Thymus (tissue), 11 donors: Measurements from ENCODE around the gene EPG5. TPM values are rescaled to one million over a fixed set of nuclear protein-coding genes. Genes with fewer than 3 reads are reported as not detected.
"Not testable (repeated sequence)": the region's sequence is repeated elsewhere in the genome, so short reads cannot be mapped to it uniquely, and the experiment has no call there.

Source experiments
- DNase-seq, 9 donors: peaks; one replicate each; pipeline ENCODE4 v3.0.0-alpha.2; 2013; ENCODE audit warnings: low spot score in 9 of 9, low read depth in 6 of 9, missing footprints in 1 of 9
- H3K27ac ChIP-seq, 2 donors: one replicate each; pipeline ENCODE4 v1.5.1; 2013; ENCODE audit warnings: control low read depth in 1 of 2, low read depth in 1 of 2, low read length in 1 of 2, mild to moderate bottlenecking in 1 of 2, moderate library complexity in 1 of 2
- H3K27me3 ChIP-seq, 2 donors: one replicate each; pipeline ENCODE4 v1.5.1; 2013; ENCODE audit warnings: low read length in 1 of 2; ENCODE audit not compliant: control insufficient read depth in 2 of 2, insufficient read depth in 1 of 2
- H3K36me3 ChIP-seq, 2 donors: one replicate each; pipeline ENCODE4 v1.5.1; 2013; ENCODE audit warnings: low read length in 1 of 2, mild to moderate bottlenecking in 1 of 2, moderate library complexity in 1 of 2; ENCODE audit not compliant: control insufficient read depth in 2 of 2, insufficient read depth in 2 of 2
- H3K4me1 ChIP-seq, 2 donors: one replicate each; pipeline ENCODE4 v1.5.1; 2013; ENCODE audit warnings: low read length in 2 of 2; ENCODE audit not compliant: control insufficient read depth in 2 of 2, insufficient read depth in 2 of 2
- H3K4me3 ChIP-seq, 2 donors: one replicate each; pipeline ENCODE4 v1.5.1; 2013; ENCODE audit warnings: low read length in 2 of 2, control low read depth in 1 of 2, mild to moderate bottlenecking in 1 of 2
- H3K9me3 ChIP-seq, 2 donors: one replicate each; pipeline ENCODE4 v1.5.1; 2013; ENCODE audit warnings: low read length in 1 of 2, mild to moderate bottlenecking in 1 of 2; ENCODE audit not compliant: control insufficient read depth in 2 of 2, insufficient read depth in 1 of 2
- WGBS: extraction: QIAGEN DNeasy Blood & Tissue Kit; methylation state at CpG from one replicate; pipeline ENCODE4 v1.1.7; 2013; 5-methylcytosine and 5-hydroxymethylcytosine counted together
- polyA plus RNA-seq: library from polyadenylated mRNA; stranded (reverse); fragments of 200-250 nt; gene quantifications from one replicate; pipeline ENCODE4 v1.2.3, GENCODE V29; 2013
- total RNA-seq: library from RNA; stranded (reverse); fragments of 120-200 nt; gene quantifications from one replicate; pipeline ENCODE4 v1.2.4, GENCODE V29; 2013
- donor health status: healthy.

The EPG5 gene
- total and polyA plus RNA-seq, 2 donors, result 10.7 to 14.9 TPM

- no peak for DNase-seq
- H3K27ac ChIP-seq, result no peak overlapping the region
- no peaks in the 10 kb centered on the region for H3K27me3 ChIP-seq
- no peaks in the 10 kb centered on the region for H3K36me3 ChIP-seq
- WGBS, result 98% methylated on average over 4 of the region's 4 CpGs
- no peaks in the 10 kb centered on the region for H3K9me3 ChIP-seq
- no peak overlapping the region for H3K4me3 ChIP-seq
- H3K4me1 ChIP-seq, result no peaks in the 10 kb centered on the region
These were observed 17.6 kb upstream of the EPG5 start for GRCh38 chr18:45984546-45985235.

GRCh38 chr18:45981821-45982220 lies 14.7 kb upstream of the EPG5 start:
- DNase-seq, result no peak
- H3K27ac ChIP-seq, result no peak overlapping the region
- H3K36me3 ChIP-seq, result no peaks in the 10 kb centered on the region
- H3K4me1 ChIP-seq, result no peaks in the 10 kb centered on the region
- no peaks in the 10 kb centered on the region for H3K9me3 ChIP-seq
- no peak overlapping the region for H3K4me3 ChIP-seq
- 98% methylated on average over 2 of the region's 2 CpGs for WGBS
- H3K27me3 ChIP-seq, result no peaks in the 10 kb centered on the region

- H3K27ac ChIP-seq, result no peak overlapping the region
- H3K36me3 ChIP-seq, result no peaks in the 10 kb centered on the region
- WGBS, result 91% methylated on average over 2 of the region's 2 CpGs
- no peak overlapping the region for H3K4me3 ChIP-seq
- no peaks in the 10 kb centered on the region for H3K9me3 ChIP-seq
- no peaks in the 10 kb centered on the region for H3K27me3 ChIP-seq
- no peak for DNase-seq
- H3K4me1 ChIP-seq, result no peaks in the 10 kb centered on the region
These were observed 13.1 kb upstream of the EPG5 start for GRCh38 chr18:45980229-45980628.

- Histone ChIP-seq H3K36me3 (no peaks in the 10 kb centered on the region), H3K27me3 (no peaks in the 10 kb centered on the region), H3K27ac (no peak overlapping the region), H3K4me3 (no peak overlapping the region), H3K4me1 (no peaks in the 10 kb centered on the region), H3K9me3 (no peaks in the 10 kb centered on the region)
- 98% methylated on average over 1 of the region's 1 CpG for whole genome bisulfite sequencing
- DNase-seq, result no peak
These were observed 11.0 kb upstream of the EPG5 start for GRCh38 chr18:45978084-45978483.

DNA sequence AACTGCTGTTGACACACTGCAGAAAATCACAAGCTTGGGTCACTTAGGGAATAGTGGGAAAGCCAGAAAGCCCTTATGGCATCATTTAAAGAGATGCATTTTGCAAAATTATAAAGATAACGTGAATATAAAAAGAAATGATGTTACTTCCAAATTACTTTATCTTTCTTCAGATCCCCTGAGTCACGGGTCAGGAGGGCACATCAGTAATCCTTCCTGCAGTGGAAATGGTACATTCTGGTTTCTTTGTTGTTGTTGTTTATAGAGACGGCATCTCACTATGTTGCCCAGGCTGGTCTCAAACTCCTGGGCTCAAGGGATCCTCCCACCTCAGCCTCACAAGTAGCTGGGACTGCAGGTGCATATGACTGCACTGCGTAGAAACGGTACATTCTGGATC lies 9.8 kb upstream of the EPG5 start:
- Histone ChIP-seq H3K27me3 (no peaks in the 10 kb centered on the region), H3K27ac (no peak overlapping the region), H3K36me3 (no peaks in the 10 kb centered on the region), H3K4me1 (no peaks in the 10 kb centered on the region), H3K9me3 (no peaks in the 10 kb centered on the region), H3K4me3 (no peak overlapping the region)
- WGBS, result 98% methylated on average over 5 of the region's 5 CpGs
- DNase-seq, result no peak

DNA sequence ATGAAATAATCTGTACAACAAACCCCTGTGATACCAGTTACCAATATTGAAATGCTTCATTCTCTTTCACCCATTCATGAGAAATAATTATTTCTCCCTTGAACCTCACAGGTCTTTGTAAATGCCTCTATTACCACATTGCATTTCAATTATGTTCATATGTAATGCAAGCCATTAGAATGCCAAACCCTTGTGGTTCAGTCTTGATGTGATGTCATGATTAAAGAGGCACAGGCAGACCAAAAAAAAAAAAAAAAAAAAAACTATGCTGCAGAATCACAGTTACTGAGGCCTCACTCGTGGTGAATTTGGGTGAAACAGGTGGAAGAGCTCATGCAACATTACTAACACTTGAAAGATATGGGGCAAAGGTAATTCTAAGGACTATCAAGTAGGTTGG lies 9.4 kb upstream of the EPG5 start:
- Histone ChIP-seq H3K27me3 (no peaks in the 10 kb centered on the region), H3K9me3 (no peaks in the 10 kb centered on the region), H3K27ac (no peak overlapping the region), H3K4me1 (no peaks in the 10 kb centered on the region), H3K36me3 (no peaks in the 10 kb centered on the region), H3K4me3 (no peak overlapping the region)
- no peak for DNase-seq
- 27% methylated on average over 1 of the region's 1 CpG for WGBS

GRCh38 chr18:45974088-45974536 lies 7.0 kb upstream of the EPG5 start:
- H3K27me3 ChIP-seq, result no peaks in the 10 kb centered on the region
- WGBS, result 45% methylated on average over 5 of the region's 5 CpGs
- DNase-seq, result peak in 8 of 9 donors; percentile 52 to 87 (median 64)
- H3K4me3 ChIP-seq, result no peak overlapping the region
- H3K4me1 ChIP-seq, result no peaks in the 10 kb centered on the region
- H3K36me3 ChIP-seq, result no peaks in the 10 kb centered on the region
- H3K9me3 ChIP-seq, result no peaks in the 10 kb centered on the region
- H3K27ac ChIP-seq, result no peak overlapping the region

DNA sequence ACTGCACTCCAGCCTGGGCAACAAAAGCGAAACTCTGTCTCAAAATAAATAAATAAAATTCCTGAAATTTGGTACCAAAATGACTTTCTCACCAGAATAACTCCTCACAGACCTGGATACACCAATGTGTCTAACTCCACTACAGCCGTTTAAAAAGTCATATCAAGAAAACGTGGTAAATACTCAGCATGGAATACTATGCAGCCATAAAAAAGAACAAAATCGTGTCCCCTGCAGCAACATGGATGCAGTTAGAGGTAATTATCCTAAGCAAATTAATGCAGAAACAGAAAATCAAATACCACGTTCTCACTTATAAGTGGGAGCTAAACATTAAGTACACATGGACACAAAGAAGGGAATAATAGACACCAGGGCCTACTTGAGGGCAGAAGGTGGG lies 2.2 kb downstream of the EPG5 start:
- not testable (repeated sequence) for H3K27ac ChIP-seq, H3K4me3 ChIP-seq, H3K27me3 ChIP-seq, H3K9me3 ChIP-seq, H3K36me3 ChIP-seq, DNase-seq
- H3K4me1 ChIP-seq, result peaks cover 3 to 19% of the 10 kb centered on the region in 2 donors
- 99% methylated on average over 5 of the region's 5 CpGs for WGBS

GRCh38 chr18:45962866-45963265 lies 4.3 kb downstream of the EPG5 start:
- Histone ChIP-seq H3K9me3 (no peaks in the 10 kb centered on the region), H3K27me3 (no peaks in the 10 kb centered on the region), H3K36me3 (peaks cover 0 to 3% of the 10 kb centered on the region in 2 donors), H3K4me1 (peaks cover 3 to 22% of the 10 kb centered on the region in 2 donors), H3K4me3 (no peak overlapping the region), H3K27ac (peak overlapping the region; percentile 43 to 86)
- DNase-seq, result peak in 6 of 9 donors; percentile 15 to 75 (median 35)
- WGBS, result 78% methylated on average over 5 of the region's 5 CpGs
